ENCODE measurements around the gene CDKAL1. TPM values are rescaled to one million over a fixed set of nuclear protein-coding genes. Genes with fewer than 3 reads are reported as not detected.
A peak's percentile ranks its signal among the peaks of the same experiment; 100 is the strongest.

The CDKAL1 gene
- total and polyA plus RNA-seq, 2 experiments from 2014 or later, result 14.4 to 19.5 TPM

- Histone ChIP-seq H3K27me3 (no peaks in the 10 kb centered on the region), H3K9me3 (ENCODE audit: low read depth) (no peaks in the 10 kb centered on the region), H3K4me3 (no peak overlapping the region), H3K9me2 (replicated peaks; ENCODE audit: insufficient read depth) (no peaks in the 10 kb centered on the region), H3K4me1 (ENCODE audit: insufficient read depth) (no peaks in the 10 kb centered on the region), H2AFZ (no peak overlapping the region), H3K36me3 (replicated peaks; ENCODE audit: insufficient read depth, low read depth) (no peaks in the 10 kb centered on the region), H3K79me2 (no peaks in the 10 kb centered on the region), H3K27ac (no peak overlapping the region), H4K20me1 (ENCODE audit: insufficient read depth, poor library complexity, severe bottlenecking) (no peaks in the 10 kb centered on the region), H3K4me2 (no peak overlapping the region)
- peak; percentile 12 for DNase-seq (ENCODE audit: low spot score)
- 83% methylated on average over 5 of the region's 5 CpGs for WGBS (ENCODE audit: low lambda C conversion rate, missing lambda C conversion rate)
- TF ChIP-seq EZH2 (IDR thresholded peaks at IDR 0.05; ENCODE audit: borderline replicate concordance), result no peak
- TF ChIP-seq EZH2phosphoT487 (IDR thresholded peaks at IDR 0.05; ENCODE audit: low read depth, severe bottlenecking, unreplicated experiment), result no peak
- no peak for TF ChIP-seq CTCF (IDR thresholded peaks at IDR 0.05; ENCODE audit: poor library complexity)
These were observed 418.6 kb downstream of the CDKAL1 start for GRCh38 chr6:20952699-20953474.

GRCh38 chr6:20954315-20954714 lies 420.1 kb downstream of the CDKAL1 start:
- 50% methylated on average over 2 of the region's 2 CpGs for WGBS (ENCODE audit: low lambda C conversion rate, missing lambda C conversion rate)
- H3K4me3 ChIP-seq, result no peak overlapping the region
- DNase-seq (ENCODE audit: low spot score), result no peak
- H2AFZ ChIP-seq, result no peak overlapping the region
- H4K20me1 ChIP-seq (ENCODE audit: insufficient read depth, poor library complexity, severe bottlenecking), result no peaks in the 10 kb centered on the region
- H3K27ac ChIP-seq, result no peak overlapping the region
- H3K36me3 ChIP-seq (replicated peaks; ENCODE audit: insufficient read depth, low read depth), result no peaks in the 10 kb centered on the region
- H3K79me2 ChIP-seq, result no peaks in the 10 kb centered on the region
- no peaks in the 10 kb centered on the region for H3K27me3 ChIP-seq
- H3K9me2 ChIP-seq (replicated peaks; ENCODE audit: insufficient read depth), result no peaks in the 10 kb centered on the region
- no peaks in the 10 kb centered on the region for H3K9me3 ChIP-seq (ENCODE audit: low read depth)
- no peak for TF ChIP-seq EZH2 (IDR thresholded peaks at IDR 0.05; ENCODE audit: borderline replicate concordance)
- TF ChIP-seq CTCF (IDR thresholded peaks at IDR 0.05; ENCODE audit: poor library complexity), result no peak
- no peak for TF ChIP-seq EZH2phosphoT487 (IDR thresholded peaks at IDR 0.05; ENCODE audit: low read depth, severe bottlenecking, unreplicated experiment)
- H3K4me1 ChIP-seq (ENCODE audit: insufficient read depth), result no peaks in the 10 kb centered on the region
- H3K4me2 ChIP-seq, result no peak overlapping the region

- no peak overlapping the region for H3K27ac ChIP-seq
- no peak overlapping the region for H3K4me3 ChIP-seq
- H3K79me2 ChIP-seq, result no peaks in the 10 kb centered on the region
- H3K9me2 ChIP-seq (replicated peaks; ENCODE audit: insufficient read depth), result no peaks in the 10 kb centered on the region
- H3K27me3 ChIP-seq, result no peaks in the 10 kb centered on the region
- 70% methylated on average over 2 of the region's 2 CpGs for WGBS (ENCODE audit: low lambda C conversion rate, missing lambda C conversion rate)
- H3K9me3 ChIP-seq (ENCODE audit: low read depth), result no peaks in the 10 kb centered on the region
- no peak for DNase-seq (ENCODE audit: low spot score)
- no peaks in the 10 kb centered on the region for H4K20me1 ChIP-seq (ENCODE audit: insufficient read depth, poor library complexity, severe bottlenecking)
- no peaks in the 10 kb centered on the region for H3K36me3 ChIP-seq (replicated peaks; ENCODE audit: insufficient read depth, low read depth)
- no peaks in the 10 kb centered on the region for H3K4me1 ChIP-seq (ENCODE audit: insufficient read depth)
- H2AFZ ChIP-seq, result no peak overlapping the region
- TF ChIP-seq EZH2phosphoT487 (IDR thresholded peaks at IDR 0.05; ENCODE audit: low read depth, severe bottlenecking, unreplicated experiment) (no peak), EZH2 (IDR thresholded peaks at IDR 0.05; ENCODE audit: borderline replicate concordance) (no peak), CTCF (IDR thresholded peaks at IDR 0.05; ENCODE audit: poor library complexity) (no peak)
- no peak overlapping the region for H3K4me2 ChIP-seq
These were observed 420.9 kb downstream of the CDKAL1 start for GRCh38 chr6:20955131-20955530.

Data from hepatocyte (in vitro differentiated cells).